K562 (cell line): ENCODE data around the gene RPN1. TPM values are rescaled to one million over a fixed set of nuclear protein-coding genes. Genes with fewer than 3 reads are reported as not detected.

Experiments
- CHD7 ChIP-seq: fragments of 200-600 bp; sonication (generic); IDR thresholded peaks from one replicate; pipeline ENCODE4 v1.6.1; 2012; ENCODE audit warnings: mild to moderate bottlenecking, low read depth, low read length, inconsistent platforms
- MGA ChIP-seq: fragments of 450-650 bp; IDR thresholded peaks from 2 replicates; pipeline ENCODE4 v1.6.1; 2016; ENCODE audit warnings: mild to moderate bottlenecking, moderate library complexity
- POLR3A ChIP-seq: IDR thresholded peaks from 2 replicates; pipeline ENCODE4 v1.6.1; 2011; ENCODE audit warnings: borderline replicate concordance, mild to moderate bottlenecking, moderate library complexity; ENCODE audit not compliant: insufficient read length, insufficient read depth; ENCODE audit errors: extremely low read depth
- polyA plus RNA-seq, 8 experiments: library from polyadenylated mRNA; depleted of rRNA in 4 of 8; stranded (reverse) in 5 of 8; unstranded in 3 of 8; fragments of >200 nt; fragmentation: Nextera tagmentation in 2 of 8; fragmentation: Illumina TruSeq in 1 of 8; extraction: Ambion mirVana in 2 of 8; extraction: Trizol in 1 of 8; gene quantifications; 2 replicates each; pipeline versions ENCODE4 v1.2.1 to v1.2.3, GENCODE V29; 2011 to 2014; ENCODE audit warnings: inconsistent platforms in 1 of 8, missing spikeins in 1 of 8
- total RNA-seq, 7 experiments: library from RNA; depleted of rRNA in 6 of 7; stranded (reverse); fragments of >200 nt in 6 of 7; fragmentation: Illumina TruSeq in 2 of 7; extraction: Trizol in 2 of 7; gene quantifications; 2 replicates each; pipeline versions ENCODE4 v1.2.1 to v1.2.3, GENCODE V29; 2011 to 2021; ENCODE audit warnings: low replicate concordance in 1 of 7

The RPN1 gene
- total and polyA plus RNA-seq, 9 of the 15 experiments (the other 6 are each of a cell fraction or from before 2014, with no cell fraction given), result 39.5 to 300 (median 148) TPM

DNA sequence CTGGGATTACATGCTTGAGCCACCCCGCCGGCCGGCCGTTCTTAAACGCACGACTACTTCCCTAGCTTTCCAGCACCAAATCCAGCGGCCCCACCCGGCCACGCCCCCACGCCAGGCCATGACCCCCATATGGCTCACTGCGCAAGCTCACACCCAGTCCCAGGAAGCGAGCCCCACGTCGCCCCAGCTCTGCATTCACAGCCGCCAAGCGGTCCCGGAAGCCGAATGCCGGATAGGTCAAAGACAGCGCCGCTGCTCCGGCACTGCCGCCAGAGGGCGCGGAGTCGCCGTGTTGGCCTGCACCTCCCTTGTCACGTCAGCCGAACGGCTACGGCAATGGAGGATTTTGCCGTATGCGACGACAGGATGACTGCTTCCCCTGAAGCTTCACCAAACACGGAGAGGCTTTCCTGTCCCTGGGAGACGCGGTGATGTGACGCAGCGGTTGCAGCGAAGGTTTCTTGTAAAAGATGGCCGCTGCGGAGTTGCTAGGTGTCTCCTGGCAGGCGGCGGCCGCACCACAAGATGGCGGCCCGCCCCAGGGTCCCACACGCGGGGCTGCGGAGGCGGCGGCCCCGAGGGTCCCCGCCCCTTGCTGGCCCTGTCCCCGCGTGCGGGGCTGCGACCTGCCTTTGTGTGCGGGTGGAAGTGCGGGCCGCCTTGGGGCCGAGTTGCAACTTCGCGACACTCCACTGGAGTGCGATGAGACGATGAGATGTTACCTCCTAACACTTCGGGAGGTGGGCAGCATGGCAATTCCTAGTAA, 30.2 kb upstream of the RPN1 start (continued):
- TF ChIP-seq CHD7, result no peak
- TF ChIP-seq POLR3A, result peak; percentile 71
- TF ChIP-seq MGA, result peak; percentile 50
